ENCODE data around the gene ANKRD23.
A peak's percentile ranks its signal among the peaks of the same experiment; 100 is the strongest.

The ANKRD23 gene

GRCh38 chr2:96792772-96793749 is 50.8 kb downstream of the ANKRD23 start:
- no peak for DNase-seq

DNA sequence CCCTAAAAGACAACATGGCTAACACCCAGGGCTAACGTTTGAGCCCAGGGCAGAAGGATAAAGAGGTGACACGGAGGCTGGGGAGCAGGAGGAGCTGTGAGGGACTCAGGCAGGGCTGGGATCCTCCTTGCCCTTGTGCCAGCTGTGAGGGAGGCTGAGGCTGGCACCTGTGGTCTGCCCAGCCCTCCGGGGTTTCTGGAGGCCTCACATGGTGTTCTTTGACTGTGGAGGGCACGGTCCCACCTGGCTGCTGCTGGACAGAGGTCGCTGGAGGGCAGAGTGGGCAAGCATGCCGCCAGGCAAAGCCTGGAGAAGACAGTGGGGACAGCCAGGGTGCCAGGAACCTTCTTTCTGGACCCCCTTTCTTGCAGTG is 54.6 kb downstream of the ANKRD23 start:
- DNase-seq, result no peak

GRCh38 chr2:96788442-96789244 is 55.2 kb downstream of the ANKRD23 start:
- DNase-seq, result peak; percentile 31

Measured in fibroblast of skin of scalp (primary cell).